Astrocyte of the spinal cord (primary cell): ENCODE measurements around the gene CDC14A.
"Not testable (repeated sequence)": the region's sequence is repeated elsewhere in the genome, so short reads cannot be mapped to it uniquely, and the experiment has no call there.

ENCODE experiments used
- DNase-seq: peaks from one replicate; pipeline ENCODE4 v3.0.0; 2011; ENCODE audit warnings: low read depth, low spot score
- H3K4me3 ChIP-seq: 2 replicates; pipeline ENCODE4 v1.5.1; 2011; ENCODE audit warnings: low read depth, mild to moderate bottlenecking, low read length, moderate library complexity
- in situ Hi-C: cut with HindIII; loops from 2 replicates; pipeline ENCODE4 v1.10.0; 2017; ENCODE audit warnings: low sequenced_read_pairs
- TF ChIP-seq, protein P1 (sequence below): IDR thresholded peaks from 2 replicates; pipeline ENCODE4 v1.5.1; 2012; ENCODE audit warnings: low read depth, mild to moderate bottlenecking, low read length, inconsistent platforms

The CDC14A gene

GRCh38 chr1:100396651-100397050, 44.3 kb downstream of the CDC14A start:
- no peak overlapping the region for H3K4me3 ChIP-seq
- TF ChIP-seq, protein P1, sequence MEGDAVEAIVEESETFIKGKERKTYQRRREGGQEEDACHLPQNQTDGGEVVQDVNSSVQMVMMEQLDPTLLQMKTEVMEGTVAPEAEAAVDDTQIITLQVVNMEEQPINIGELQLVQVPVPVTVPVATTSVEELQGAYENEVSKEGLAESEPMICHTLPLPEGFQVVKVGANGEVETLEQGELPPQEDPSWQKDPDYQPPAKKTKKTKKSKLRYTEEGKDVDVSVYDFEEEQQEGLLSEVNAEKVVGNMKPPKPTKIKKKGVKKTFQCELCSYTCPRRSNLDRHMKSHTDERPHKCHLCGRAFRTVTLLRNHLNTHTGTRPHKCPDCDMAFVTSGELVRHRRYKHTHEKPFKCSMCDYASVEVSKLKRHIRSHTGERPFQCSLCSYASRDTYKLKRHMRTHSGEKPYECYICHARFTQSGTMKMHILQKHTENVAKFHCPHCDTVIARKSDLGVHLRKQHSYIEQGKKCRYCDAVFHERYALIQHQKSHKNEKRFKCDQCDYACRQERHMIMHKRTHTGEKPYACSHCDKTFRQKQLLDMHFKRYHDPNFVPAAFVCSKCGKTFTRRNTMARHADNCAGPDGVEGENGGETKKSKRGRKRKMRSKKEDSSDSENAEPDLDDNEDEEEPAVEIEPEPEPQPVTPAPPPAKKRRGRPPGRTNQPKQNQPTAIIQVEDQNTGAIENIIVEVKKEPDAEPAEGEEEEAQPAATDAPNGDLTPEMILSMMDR: no peak
- in situ Hi-C loops: no loop called here
- DNase-seq: no peak

DNA sequence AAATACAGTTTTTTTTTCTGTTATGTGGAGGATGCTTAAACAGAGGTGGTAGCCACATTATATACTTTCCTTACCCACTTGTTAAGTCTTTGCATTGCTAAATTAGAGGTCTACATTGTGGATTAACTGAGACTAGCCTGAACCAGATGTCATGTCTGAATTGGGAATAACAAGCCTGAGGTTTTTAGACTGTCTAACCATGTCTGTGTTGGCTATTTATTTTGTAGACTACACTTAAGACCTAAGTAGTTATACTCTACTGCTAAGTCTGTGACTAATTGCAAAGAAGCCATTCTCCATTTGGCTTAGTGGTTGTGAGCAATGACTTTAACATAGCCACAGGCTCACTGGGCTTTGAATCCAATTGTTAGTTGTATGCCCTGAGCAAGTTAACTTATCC, 45.4 kb downstream of the CDC14A start:
- in situ Hi-C loops: no loop called here
- no peak for DNase-seq
- H3K4me3 ChIP-seq: no peak overlapping the region
- TF ChIP-seq, protein P1: no peak

DNA sequence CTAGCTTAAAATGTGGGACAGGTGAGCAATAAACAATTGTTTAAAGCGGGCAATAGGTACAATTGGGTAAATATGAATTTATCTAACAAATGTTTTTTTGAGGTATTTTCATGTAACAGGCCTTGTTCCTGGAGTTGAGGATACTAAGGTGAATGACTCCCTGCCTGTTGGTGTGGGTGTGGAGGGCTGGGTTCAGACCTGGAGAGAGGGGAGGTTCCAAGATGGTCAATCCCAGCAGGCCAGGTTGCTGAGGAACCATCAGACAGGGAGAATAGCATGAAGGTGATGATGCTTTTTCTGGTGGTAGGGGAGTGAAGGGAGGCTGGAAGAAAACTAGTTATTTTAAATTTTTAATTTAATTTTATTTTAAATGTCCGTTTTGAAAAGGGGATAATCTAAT, 46.3 kb downstream of the CDC14A start:
- TF ChIP-seq, protein P1: no peak
- in situ Hi-C loops: no loop called here
- H3K4me3 ChIP-seq: no peak overlapping the region
- no peak for DNase-seq

DNA sequence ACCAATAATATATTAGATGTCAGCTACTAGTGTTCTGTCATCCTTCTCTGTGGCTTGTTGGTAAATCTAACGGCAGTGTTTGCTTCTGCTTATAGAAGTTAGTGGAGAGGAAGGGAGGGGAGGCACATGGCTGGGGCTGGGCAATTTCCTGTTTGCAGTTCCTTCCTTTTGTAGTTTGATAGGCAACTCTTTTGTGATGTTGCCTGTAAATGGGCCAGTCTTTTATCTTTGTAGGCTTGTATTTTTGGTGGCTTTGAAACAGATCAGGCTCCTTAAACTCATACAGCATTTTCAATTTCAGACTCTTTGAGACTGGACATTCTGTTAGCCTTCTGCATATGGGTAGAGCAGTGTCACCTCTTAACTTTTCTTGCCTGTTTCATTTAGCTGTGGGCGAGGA, 48.1 kb downstream of the CDC14A start:
- H3K4me3 ChIP-seq: no peak overlapping the region
- TF ChIP-seq, protein P1: no peak
- DNase-seq: no peak
- in situ Hi-C loops: no loop called here

- H3K4me3 ChIP-seq: no peak overlapping the region
- TF ChIP-seq, protein P1: no peak
- in situ Hi-C loops: no loop called here
- DNase-seq: no peak
Measured at GRCh38 chr1:100404821-100405220, 52.5 kb downstream of the CDC14A start.

DNA sequence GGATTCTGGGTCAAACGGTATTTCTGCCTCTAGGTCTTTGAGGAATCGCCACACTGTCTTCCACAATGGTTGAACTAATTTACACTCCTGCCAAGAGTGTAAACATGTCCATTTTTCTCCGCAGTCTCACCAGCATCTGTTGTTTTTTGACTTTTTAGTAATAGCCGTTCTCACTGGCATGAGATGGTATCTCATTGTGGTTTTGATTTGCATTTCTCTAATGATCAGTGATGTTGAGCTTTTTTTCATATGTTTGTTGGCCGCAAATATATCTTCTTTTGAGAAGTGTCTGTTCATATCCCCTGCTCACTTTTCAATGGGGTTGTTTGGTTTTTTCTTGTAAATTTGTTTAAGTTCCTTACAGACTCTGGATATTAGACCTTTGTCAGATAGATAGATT, 53.6 kb downstream of the CDC14A start:
- in situ Hi-C loops, H3K4me3 ChIP-seq, DNase-seq: not testable (repeated sequence)

- DNase-seq, H3K4me3 ChIP-seq, in situ Hi-C loops: not testable (repeated sequence)
Measured at GRCh38 chr1:100407390-100407789, 55.1 kb downstream of the CDC14A start.

DNA sequence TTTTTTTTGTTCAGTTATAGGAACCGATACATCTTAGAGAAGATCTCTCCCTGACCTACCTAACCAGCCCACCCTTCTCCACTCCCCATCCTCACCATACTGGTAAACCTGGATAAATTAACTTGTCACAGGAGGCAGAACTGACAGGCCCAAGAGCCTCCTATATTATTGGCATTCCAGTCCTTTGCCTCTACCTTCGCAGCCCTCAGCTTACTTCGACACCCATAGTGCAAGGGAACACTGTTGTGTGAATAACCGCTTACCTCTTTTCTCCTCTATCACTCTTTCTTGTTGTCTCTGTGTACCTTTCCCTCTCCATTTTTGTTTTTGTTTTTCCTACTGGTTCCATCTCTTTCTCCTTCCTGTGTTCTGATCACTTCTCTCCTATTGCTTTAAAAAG, 58.7 kb downstream of the CDC14A start:
- in situ Hi-C loops: no loop called here
- no peak overlapping the region for H3K4me3 ChIP-seq
- DNase-seq: no peak
- TF ChIP-seq, protein P1: no peak
